HCT116 (cell line): Measurements from ENCODE around the gene TRPM3. TPM values are rescaled to one million over a fixed set of nuclear protein-coding genes. Genes with fewer than 3 reads are reported as not detected.

ENCODE experiments used
- ATAC-seq: fragments of 200-7000 bp; cut with Tn5 transposase; 2 replicates; pipeline ENCODE4 v1.9.1; 2020; ENCODE audit warnings: mild to moderate bottlenecking, moderate library complexity
- BruUV-seq: library from RNA; stranded (reverse); fragments of 400-500 nt; replicated peaks from 2 replicates; lab custom pipeline; 2021; lab: Mats Ljungman, UMichigan
- CTCF ChIA-PET: fragments of 300-600 bp; sonication (Branson Sonifier 250); formaldehyde crosslinking; loops from one replicate; lab custom pipeline; 2021; ENCODE audit warnings: antibody characterized with exemption; lab: Charles Lee
- POLR2A ChIA-PET: fragments of 300-600, 350-600 bp; sonication (Branson Sonifier 250); formaldehyde crosslinking; loops from one replicate; lab custom pipeline; 2021; ENCODE audit warnings: antibody characterized with exemption; lab: Charles Lee
- RAD21 ChIA-PET, 2 experiments: fragments of 300-600 bp; sonication (Branson Sonifier 250); formaldehyde crosslinking; loops; one replicate each; lab custom pipeline; 2023; ENCODE audit warnings: low total read pairs in 2 of 2; ENCODE audit not compliant: uncharacterized antibody in 2 of 2, unreplicated experiment in 2 of 2, low non-redundant PET in 1 of 2; lab: Charles Lee
- DNase-seq: peaks from one replicate; pipeline ENCODE4 v3.0.0-alpha.2; 2010; ENCODE audit warnings: low read depth, low spot score
- H2AFZ ChIP-seq: fragments of 200-600 bp; shearing (Covaris generic), sonication (generic); 2 replicates; pipeline ENCODE4 v1.6.1; 2017; ENCODE audit warnings: low read depth, mixed run types, mixed read lengths, antibody characterized with exemption, low read length; ENCODE audit not compliant: poor library complexity, severe bottlenecking
- H3K27ac ChIP-seq: 2 replicates; pipeline ENCODE4 v1.5.1; 2012; ENCODE audit warnings: low read depth, low read length
- H3K27me3 ChIP-seq: fragments of 200-600 bp; sonication (generic); 2 replicates; pipeline ENCODE4 v1.6.1; 2016; ENCODE audit warnings: mixed run types, low read length, mixed read lengths; ENCODE audit not compliant: insufficient read depth
- H3K36me3 ChIP-seq, 2 experiments: fragments of 200-500 bp in 1 of 2; fragments of 200-600 bp in 1 of 2; sonication (Bioruptor generic) in 1 of 2; sonication (generic) in 1 of 2; 2 replicates each; pipeline versions ENCODE4 v1.5.1 to v1.6.1; 2014 to 2016; ENCODE audit warnings: low read length in 2 of 2, inconsistent platforms in 1 of 2, mixed read lengths in 1 of 2, mixed run types in 1 of 2; ENCODE audit not compliant: insufficient read depth in 2 of 2, control insufficient read depth in 1 of 2
- H3K4me1 ChIP-seq, 2 experiments: fragments of 200-600 bp in 1 of 2; sonication (generic) in 1 of 2; 2 replicates each; pipeline versions ENCODE4 v1.5.1 to v1.6.1; 2012 to 2017; ENCODE audit warnings: low read length in 2 of 2, inconsistent platforms in 1 of 2, mild to moderate bottlenecking in 1 of 2, mixed read lengths in 1 of 2, mixed run types in 1 of 2, moderate library complexity in 1 of 2; ENCODE audit not compliant: insufficient read depth in 2 of 2, control insufficient read depth in 1 of 2
- H3K4me2 ChIP-seq: fragments of 200-600 bp; sonication (generic); 2 replicates; pipeline ENCODE4 v1.6.1; 2017; ENCODE audit warnings: mixed run types, low read length, mixed read lengths
- H3K4me3 ChIP-seq, 2 experiments: fragments of 200-600 bp in 1 of 2; sonication (generic) in 1 of 2; replicated peaks in 1 of 2; 2 replicates each; pipeline ENCODE4 v1.5.1; 2011 to 2016; ENCODE audit warnings: low read length in 2 of 2, control low read depth in 1 of 2, low read depth in 1 of 2, mild to moderate bottlenecking in 1 of 2, mixed read lengths in 1 of 2, mixed run types in 1 of 2
- H3K79me2 ChIP-seq: fragments of 200-600 bp; sonication (generic); 2 replicates; pipeline ENCODE4 v1.6.1; 2017; ENCODE audit warnings: mild to moderate bottlenecking, mixed run types, low read length, moderate library complexity, mixed read lengths; ENCODE audit not compliant: insufficient read depth
- H3K9ac ChIP-seq: fragments of 200-600 bp; sonication (generic); 2 replicates; pipeline ENCODE4 v1.6.1; 2016; ENCODE audit warnings: low read length, mixed read lengths
- H3K9me2 ChIP-seq: fragments of 200-600 bp; sonication (generic), shearing (Covaris generic); 2 replicates; pipeline ENCODE4 v1.6.1; 2017; ENCODE audit warnings: mixed run types, mild to moderate bottlenecking, moderate library complexity; ENCODE audit not compliant: insufficient read depth
- H3K9me3 ChIP-seq, 2 experiments: fragments of 200-500 bp in 1 of 2; fragments of 200-600 bp in 1 of 2; sonication (Bioruptor generic) in 1 of 2; sonication (generic) in 1 of 2; 2 replicates each; pipeline ENCODE4 v1.6.1; 2014 to 2017; ENCODE audit warnings: low read length in 2 of 2, mixed read lengths in 2 of 2, inconsistent platforms in 1 of 2, low read depth in 1 of 2, mild to moderate bottlenecking in 1 of 2, mixed run types in 1 of 2, moderate library complexity in 1 of 2; ENCODE audit not compliant: control insufficient read depth in 1 of 2, insufficient read depth in 1 of 2
- H4K20me1 ChIP-seq: fragments of 200-600 bp; sonication (generic), shearing (Covaris generic); 2 replicates; pipeline ENCODE4 v1.6.1; 2017; ENCODE audit warnings: mixed run types, mild to moderate bottlenecking, moderate library complexity; ENCODE audit not compliant: insufficient read depth
- CBX3 ChIP-seq: IDR thresholded peaks from 2 replicates; pipeline ENCODE4 v1.6.1; 2012; ENCODE audit warnings: low read depth
- ELF1 ChIP-seq: IDR thresholded peaks from 2 replicates; pipeline ENCODE4 v1.6.1; 2012; ENCODE audit warnings: low read depth, borderline replicate concordance
- POLR2AphosphoS5 ChIP-seq: IDR thresholded peaks from 2 replicates; pipeline ENCODE4 v1.6.1; 2011; ENCODE audit warnings: mild to moderate bottlenecking, low read depth, low read length, moderate library complexity
- RAD21 ChIP-seq: IDR thresholded peaks from 2 replicates; pipeline ENCODE4 v1.6.1; 2012; ENCODE audit warnings: low read depth, mild to moderate bottlenecking
- SP1 ChIP-seq: IDR thresholded peaks from 2 replicates; pipeline ENCODE4 v1.6.1; 2012; ENCODE audit warnings: low read depth
- SRF ChIP-seq: IDR thresholded peaks from 2 replicates; pipeline ENCODE4 v1.6.1; 2012; ENCODE audit warnings: low read depth
- ZBTB33 ChIP-seq: IDR thresholded peaks from 2 replicates; pipeline ENCODE4 v1.6.1; 2011; ENCODE audit warnings: mild to moderate bottlenecking, low read length, moderate library complexity; ENCODE audit not compliant: insufficient replicate concordance; ENCODE audit errors: extremely low read depth
- ZFX ChIP-seq: fragments of 450-650 bp; IDR thresholded peaks from 2 replicates; pipeline ENCODE4 v1.6.1; 2017
- ZNF274 ChIP-seq: fragments of 200-500 bp; sonication (Bioruptor generic); IDR thresholded peaks from 2 replicates; pipeline ENCODE4 v1.6.1; 2014; ENCODE audit warnings: mild to moderate bottlenecking, low read depth, low read length, inconsistent platforms
- intact Hi-C: fragments of 100-400 bp; cut with micrococcal nuclease; formaldehyde crosslinking; loops from 2 replicates; pipeline ENCODE4 v1.10.0; 2022
- total RNA-seq: library from RNA; stranded (reverse); gene quantifications from one replicate; pipeline ENCODE4 v1.2.1, GENCODE V29; 2021; ENCODE audit not compliant: unreplicated experiment
- TF ChIP-seq, protein P1 (sequence below): IDR thresholded peaks from 2 replicates; pipeline ENCODE4 v1.6.1; 2012

The TRPM3 gene
- total RNA-seq, 1 experiment from 2014 or later = not detected

DNA sequence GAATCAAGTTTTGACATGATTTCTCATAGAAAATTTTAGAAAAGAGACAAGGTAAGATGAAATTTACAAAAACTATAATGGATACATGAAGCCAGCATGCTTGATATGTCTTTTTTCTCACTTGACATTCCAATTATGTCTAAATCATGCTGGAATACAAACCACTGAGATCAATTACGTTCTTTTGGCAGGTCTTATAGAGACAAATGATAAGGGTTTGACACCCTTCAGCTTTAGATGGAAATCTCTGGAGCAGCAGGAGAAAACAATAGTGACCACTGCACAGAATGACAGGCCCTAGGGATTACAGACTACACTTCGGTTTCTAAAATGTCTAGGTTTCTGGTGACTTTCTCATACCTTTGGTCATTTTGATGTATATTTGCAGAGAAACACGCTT lies 342.9 kb downstream of the TRPM3 start:
- H2AFZ ChIP-seq = no peak overlapping the region
- no peak for DNase-seq
- no peaks in the 10 kb centered on the region for H4K20me1 ChIP-seq
- H3K27me3 ChIP-seq = peaks cover 30% of the 10 kb centered on the region
- H3K36me3 ChIP-seq = no peaks in the 10 kb centered on the region
- TF ChIP-seq CBX3 = no peak
- TF ChIP-seq ELF1 = no peak
- TF ChIP-seq POLR2AphosphoS5 = no peak
- TF ChIP-seq, protein P1, sequence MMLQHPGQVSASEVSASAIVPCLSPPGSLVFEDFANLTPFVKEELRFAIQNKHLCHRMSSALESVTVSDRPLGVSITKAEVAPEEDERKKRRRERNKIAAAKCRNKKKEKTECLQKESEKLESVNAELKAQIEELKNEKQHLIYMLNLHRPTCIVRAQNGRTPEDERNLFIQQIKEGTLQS = no peak
- no peak for TF ChIP-seq ZBTB33
- TF ChIP-seq ZNF274 = no peak
- no peak for TF ChIP-seq ZFX
- TF ChIP-seq SRF = no peak
- TF ChIP-seq SP1 = no peak
- no peak for TF ChIP-seq RAD21
- ATAC-seq = no peak
- no TSS peak for BruUV-seq
- H3K79me2 ChIP-seq = no peaks in the 10 kb centered on the region
- H3K9me3 ChIP-seq = no peaks in the 10 kb centered on the region
- H3K9me2 ChIP-seq = no peaks in the 10 kb centered on the region
- no peaks in the 10 kb centered on the region for H3K4me1 ChIP-seq
- POLR2A ChIA-PET = no interaction called here
- H3K4me3 ChIP-seq = no peak overlapping the region
- H3K9ac ChIP-seq = no peak overlapping the region
- H3K27ac ChIP-seq = no peak overlapping the region
- H3K4me2 ChIP-seq = no peak overlapping the region
- RAD21 ChIA-PET = no interaction called here
- intact Hi-C loops = no loop called here
- CTCF ChIA-PET = no interaction called here
